Liver (tissue), 3 donors: Measurements from ENCODE around the gene GALNT10.

Source experiments
- JUND ChIP-seq, 2 donors: IDR thresholded peaks; 2 replicates each; pipeline ENCODE4 v1.6.1; 2016; ENCODE audit warnings: antibody characterized with exemption in 2 of 2
- MAX ChIP-seq: IDR thresholded peaks from 2 replicates; pipeline ENCODE4 v1.6.1; 2016; ENCODE audit warnings: antibody characterized with exemption
- TF ChIP-seq, protein P1 (sequence below): fragments of 150-350 bp; IDR thresholded peaks from 2 replicates; pipeline ENCODE4 v1.5.1; 2017; ENCODE audit warnings: improper control_type of control experiment, low read depth, low read length; ENCODE audit not compliant: missing input control
- donor health status: healthy.
- donor health status: healthy.

DNA sequence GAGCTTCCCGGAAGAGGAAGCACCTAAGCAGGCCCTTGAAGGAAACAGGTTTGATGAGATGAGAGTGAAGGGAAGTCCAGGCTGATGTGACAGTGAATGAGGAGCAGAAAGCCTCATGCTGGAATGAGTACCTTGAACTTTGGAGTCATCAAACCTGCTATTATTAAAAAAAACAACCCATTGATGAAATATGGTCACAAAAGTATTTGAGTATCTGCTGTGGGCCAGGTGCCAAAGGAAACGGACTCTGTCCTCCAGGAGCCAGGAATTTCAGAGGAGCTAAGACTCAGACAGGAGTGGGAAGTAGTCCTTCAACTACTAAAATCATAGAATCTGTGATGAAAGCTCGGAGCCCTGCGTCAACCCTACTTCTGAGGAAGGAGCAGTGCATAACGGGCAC, 275.6 kb downstream of the GALNT10 start:
- TF ChIP-seq, protein P1, sequence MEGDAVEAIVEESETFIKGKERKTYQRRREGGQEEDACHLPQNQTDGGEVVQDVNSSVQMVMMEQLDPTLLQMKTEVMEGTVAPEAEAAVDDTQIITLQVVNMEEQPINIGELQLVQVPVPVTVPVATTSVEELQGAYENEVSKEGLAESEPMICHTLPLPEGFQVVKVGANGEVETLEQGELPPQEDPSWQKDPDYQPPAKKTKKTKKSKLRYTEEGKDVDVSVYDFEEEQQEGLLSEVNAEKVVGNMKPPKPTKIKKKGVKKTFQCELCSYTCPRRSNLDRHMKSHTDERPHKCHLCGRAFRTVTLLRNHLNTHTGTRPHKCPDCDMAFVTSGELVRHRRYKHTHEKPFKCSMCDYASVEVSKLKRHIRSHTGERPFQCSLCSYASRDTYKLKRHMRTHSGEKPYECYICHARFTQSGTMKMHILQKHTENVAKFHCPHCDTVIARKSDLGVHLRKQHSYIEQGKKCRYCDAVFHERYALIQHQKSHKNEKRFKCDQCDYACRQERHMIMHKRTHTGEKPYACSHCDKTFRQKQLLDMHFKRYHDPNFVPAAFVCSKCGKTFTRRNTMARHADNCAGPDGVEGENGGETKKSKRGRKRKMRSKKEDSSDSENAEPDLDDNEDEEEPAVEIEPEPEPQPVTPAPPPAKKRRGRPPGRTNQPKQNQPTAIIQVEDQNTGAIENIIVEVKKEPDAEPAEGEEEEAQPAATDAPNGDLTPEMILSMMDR, result no peak
- no peak for TF ChIP-seq JUND (IDR thresholded peaks at IDR 0.05)
- no peak for TF ChIP-seq MAX
